WTC11 (cell line): ENCODE measurements around the gene OCIAD1. TPM values are rescaled to one million over a fixed set of nuclear protein-coding genes. Genes with fewer than 3 reads are reported as not detected.
"Not testable (repeated sequence)": the region's sequence is repeated elsewhere in the genome, so short reads cannot be mapped to it uniquely, and the experiment has no call there.

Source experiments
- ATAC-seq: fragments of 200-7000 bp; cut with Tn5 transposase; 2 replicates; pipeline ENCODE4 v1.10.0; 2021; ENCODE audit warnings: mild to moderate bottlenecking, moderate library complexity
- CTCF ChIA-PET: fragments of 300-600 bp; sonication (Branson Sonifier 250); formaldehyde crosslinking; loops from one replicate; lab custom pipeline; 2021; ENCODE audit warnings: antibody characterized with exemption; lab: Charles Lee
- POLR2A ChIA-PET: fragments of 350-600 bp; sonication (Branson Sonifier 250); formaldehyde crosslinking; loops from one replicate; lab custom pipeline; 2021; ENCODE audit warnings: antibody characterized with exemption; lab: Charles Lee
- DNase-seq: peaks from one replicate; pipeline ENCODE4 v3.0.0; 2021; ENCODE audit warnings: low spot score
- H3K27ac Mint-ChIP-seq: 2 replicates; pipeline ENCODE4 v1.8.0; 2021; ENCODE audit warnings: mixed read lengths
- H3K27me3 Mint-ChIP-seq: 2 replicates; pipeline ENCODE4 v1.8.0; 2021; ENCODE audit warnings: low read depth, mild to moderate bottlenecking, moderate library complexity, mixed read lengths
- H3K36me3 Mint-ChIP-seq: 2 replicates; pipeline ENCODE4 v1.8.0; 2021; ENCODE audit warnings: mixed read lengths
- H3K4me1 Mint-ChIP-seq: 2 replicates; pipeline ENCODE4 v1.8.0; 2022; ENCODE audit warnings: mixed read lengths
- H3K4me3 Mint-ChIP-seq: 2 replicates; pipeline ENCODE4 v1.8.0; 2021; ENCODE audit warnings: mild to moderate bottlenecking, moderate library complexity, mixed read lengths
- H3K9me3 Mint-ChIP-seq: 2 replicates; pipeline ENCODE4 v1.8.0; 2021; ENCODE audit warnings: mixed read lengths
- CREB1 ChIP-seq: sonication (generic); formaldehyde crosslinking; IDR thresholded peaks from 2 replicates; pipeline ENCODE4 v1.8.0; 2023; ENCODE audit warnings: mild to moderate bottlenecking, missing genetic modification reagents
- SMAD4 ChIP-seq: sonication (generic); formaldehyde crosslinking; IDR thresholded peaks from 2 replicates; pipeline ENCODE4 v1.8.0; 2022; ENCODE audit warnings: mild to moderate bottlenecking, missing genetic modification reagents
- TEAD1 ChIP-seq: sonication (generic); formaldehyde crosslinking; IDR thresholded peaks from 2 replicates; pipeline ENCODE4 v1.8.0; 2022; ENCODE audit warnings: mild to moderate bottlenecking, missing genetic modification reagents
- ZNF138 ChIP-seq: sonication (generic); formaldehyde crosslinking; conservative IDR thresholded peaks from 2 replicates; pipeline ENCODE4 v1.8.1; 2022; ENCODE audit warnings: mild to moderate bottlenecking, moderate library complexity, missing genetic modification reagents
- ZNF219 ChIP-seq: sonication (generic); formaldehyde crosslinking; IDR thresholded peaks from 2 replicates; pipeline ENCODE4 v1.8.0; 2023; ENCODE audit warnings: missing genetic modification reagents, mild to moderate bottlenecking, borderline replicate concordance
- ZNF396 ChIP-seq: fragments of 250-450 bp; sonication (Bioruptor Pico); IDR thresholded peaks from 2 replicates; pipeline ENCODE4 v1.8.0; 2021; ENCODE audit warnings: mild to moderate bottlenecking, moderate library complexity, borderline replicate concordance
- total RNA-seq: library from RNA; stranded (reverse); gene quantifications from 3 replicates; pipeline ENCODE4 v1.2.3, GENCODE V29; 2021
- TF ChIP-seq, protein P1 (sequence below): sonication (generic); formaldehyde crosslinking; IDR thresholded peaks from 2 replicates; pipeline ENCODE4 v1.8.1; 2022; ENCODE audit warnings: missing genetic modification reagents, borderline replicate concordance
- TF ChIP-seq, protein P2 (sequence below): sonication (generic); formaldehyde crosslinking; conservative IDR thresholded peaks from 2 replicates; pipeline ENCODE4 v1.8.1; 2022; ENCODE audit warnings: mild to moderate bottlenecking, missing genetic modification reagents
- TF ChIP-seq, protein P3 (sequence below): fragments of 250-450 bp; sonication (Bioruptor Pico); IDR thresholded peaks from 2 replicates; pipeline ENCODE4 v1.9.0; 2021; ENCODE audit warnings: mild to moderate bottlenecking
- TF ChIP-seq, protein P4 (sequence below): sonication (generic); formaldehyde crosslinking; IDR thresholded peaks from 2 replicates; pipeline ENCODE4 v1.8.1; 2022; ENCODE audit warnings: low read depth, missing genetic modification reagents, borderline replicate concordance
- TF ChIP-seq, protein P5 (sequence below): sonication (generic); formaldehyde crosslinking; IDR thresholded peaks from 2 replicates; pipeline ENCODE4 v1.8.0; 2023; ENCODE audit warnings: mild to moderate bottlenecking, missing genetic modification reagents
- TF ChIP-seq, protein P6 (sequence below): sonication (generic); formaldehyde crosslinking; IDR thresholded peaks from 2 replicates; pipeline ENCODE4 v1.8.0; 2022; ENCODE audit warnings: mild to moderate bottlenecking, missing genetic modification reagents
- TF ChIP-seq, protein P7 (sequence below): fragments of 250-450 bp; sonication (Bioruptor Pico); IDR thresholded peaks from 2 replicates; pipeline ENCODE4 v1.9.0; 2021; ENCODE audit warnings: mild to moderate bottlenecking, borderline replicate concordance

Gene OCIAD1
- total RNA-seq, 1 experiment from 2014 or later, result 135 TPM

DNA sequence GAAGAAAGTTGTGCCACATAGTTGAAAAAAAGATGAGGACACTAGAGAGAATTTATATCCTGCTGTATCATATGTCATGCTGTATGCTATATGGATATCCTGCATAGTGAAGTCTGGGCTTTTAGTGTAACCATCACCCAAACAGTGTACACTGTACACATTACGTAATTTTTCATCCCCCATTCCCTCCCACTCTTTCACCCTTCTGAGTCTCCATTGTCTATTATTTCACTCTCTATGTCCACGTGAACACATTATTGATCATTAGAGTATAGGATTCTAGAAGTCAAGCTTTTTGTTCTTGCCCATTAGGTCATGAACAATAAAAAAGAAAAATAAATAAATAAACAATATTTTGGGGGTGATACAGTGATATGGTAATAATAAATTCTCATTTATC lies 32.8 kb upstream of the OCIAD1 start:
- TF ChIP-seq, protein P1, sequence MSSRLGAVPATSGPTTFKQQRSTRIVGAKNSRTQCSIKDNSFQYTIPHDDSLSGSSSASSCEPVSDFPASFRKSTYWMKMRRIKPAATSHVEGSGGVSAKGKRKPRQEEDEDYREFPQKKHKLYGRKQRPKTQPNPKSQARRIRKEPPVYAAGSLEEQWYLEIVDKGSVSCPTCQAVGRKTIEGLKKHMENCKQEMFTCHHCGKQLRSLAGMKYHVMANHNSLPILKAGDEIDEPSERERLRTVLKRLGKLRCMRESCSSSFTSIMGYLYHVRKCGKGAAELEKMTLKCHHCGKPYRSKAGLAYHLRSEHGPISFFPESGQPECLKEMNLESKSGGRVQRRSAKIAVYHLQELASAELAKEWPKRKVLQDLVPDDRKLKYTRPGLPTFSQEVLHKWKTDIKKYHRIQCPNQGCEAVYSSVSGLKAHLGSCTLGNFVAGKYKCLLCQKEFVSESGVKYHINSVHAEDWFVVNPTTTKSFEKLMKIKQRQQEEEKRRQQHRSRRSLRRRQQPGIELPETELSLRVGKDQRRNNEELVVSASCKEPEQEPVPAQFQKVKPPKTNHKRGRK (CRISPR knock-in tag), result no peak
- TF ChIP-seq ZNF396 (CRISPR knock-in tag) (no peak), ZNF219 (CRISPR knock-in tag) (no peak), TEAD1 (CRISPR knock-in tag) (no peak), SMAD4 (CRISPR knock-in tag) (no peak), CREB1 (no peak)
- TF ChIP-seq, protein P2, sequence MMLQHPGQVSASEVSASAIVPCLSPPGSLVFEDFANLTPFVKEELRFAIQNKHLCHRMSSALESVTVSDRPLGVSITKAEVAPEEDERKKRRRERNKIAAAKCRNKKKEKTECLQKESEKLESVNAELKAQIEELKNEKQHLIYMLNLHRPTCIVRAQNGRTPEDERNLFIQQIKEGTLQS (CRISPR knock-in tag), result no peak
- TF ChIP-seq, protein P3, sequence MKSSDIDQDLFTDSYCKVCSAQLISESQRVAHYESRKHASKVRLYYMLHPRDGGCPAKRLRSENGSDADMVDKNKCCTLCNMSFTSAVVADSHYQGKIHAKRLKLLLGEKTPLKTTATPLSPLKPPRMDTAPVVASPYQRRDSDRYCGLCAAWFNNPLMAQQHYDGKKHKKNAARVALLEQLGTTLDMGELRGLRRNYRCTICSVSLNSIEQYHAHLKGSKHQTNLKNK (CRISPR knock-in tag), result no peak
- TF ChIP-seq, protein P4, sequence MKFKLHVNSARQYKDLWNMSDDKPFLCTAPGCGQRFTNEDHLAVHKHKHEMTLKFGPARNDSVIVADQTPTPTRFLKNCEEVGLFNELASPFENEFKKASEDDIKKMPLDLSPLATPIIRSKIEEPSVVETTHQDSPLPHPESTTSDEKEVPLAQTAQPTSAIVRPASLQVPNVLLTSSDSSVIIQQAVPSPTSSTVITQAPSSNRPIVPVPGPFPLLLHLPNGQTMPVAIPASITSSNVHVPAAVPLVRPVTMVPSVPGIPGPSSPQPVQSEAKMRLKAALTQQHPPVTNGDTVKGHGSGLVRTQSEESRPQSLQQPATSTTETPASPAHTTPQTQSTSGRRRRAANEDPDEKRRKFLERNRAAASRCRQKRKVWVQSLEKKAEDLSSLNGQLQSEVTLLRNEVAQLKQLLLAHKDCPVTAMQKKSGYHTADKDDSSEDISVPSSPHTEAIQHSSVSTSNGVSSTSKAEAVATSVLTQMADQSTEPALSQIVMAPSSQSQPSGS, result no peak
- TF ChIP-seq, protein P5, sequence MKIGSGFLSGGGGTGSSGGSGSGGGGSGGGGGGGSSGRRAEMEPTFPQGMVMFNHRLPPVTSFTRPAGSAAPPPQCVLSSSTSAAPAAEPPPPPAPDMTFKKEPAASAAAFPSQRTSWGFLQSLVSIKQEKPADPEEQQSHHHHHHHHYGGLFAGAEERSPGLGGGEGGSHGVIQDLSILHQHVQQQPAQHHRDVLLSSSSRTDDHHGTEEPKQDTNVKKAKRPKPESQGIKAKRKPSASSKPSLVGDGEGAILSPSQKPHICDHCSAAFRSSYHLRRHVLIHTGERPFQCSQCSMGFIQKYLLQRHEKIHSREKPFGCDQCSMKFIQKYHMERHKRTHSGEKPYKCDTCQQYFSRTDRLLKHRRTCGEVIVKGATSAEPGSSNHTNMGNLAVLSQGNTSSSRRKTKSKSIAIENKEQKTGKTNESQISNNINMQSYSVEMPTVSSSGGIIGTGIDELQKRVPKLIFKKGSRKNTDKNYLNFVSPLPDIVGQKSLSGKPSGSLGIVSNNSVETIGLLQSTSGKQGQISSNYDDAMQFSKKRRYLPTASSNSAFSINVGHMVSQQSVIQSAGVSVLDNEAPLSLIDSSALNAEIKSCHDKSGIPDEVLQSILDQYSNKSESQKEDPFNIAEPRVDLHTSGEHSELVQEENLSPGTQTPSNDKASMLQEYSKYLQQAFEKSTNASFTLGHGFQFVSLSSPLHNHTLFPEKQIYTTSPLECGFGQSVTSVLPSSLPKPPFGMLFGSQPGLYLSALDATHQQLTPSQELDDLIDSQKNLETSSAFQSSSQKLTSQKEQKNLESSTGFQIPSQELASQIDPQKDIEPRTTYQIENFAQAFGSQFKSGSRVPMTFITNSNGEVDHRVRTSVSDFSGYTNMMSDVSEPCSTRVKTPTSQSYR, result no peak
- TF ChIP-seq, protein P6, sequence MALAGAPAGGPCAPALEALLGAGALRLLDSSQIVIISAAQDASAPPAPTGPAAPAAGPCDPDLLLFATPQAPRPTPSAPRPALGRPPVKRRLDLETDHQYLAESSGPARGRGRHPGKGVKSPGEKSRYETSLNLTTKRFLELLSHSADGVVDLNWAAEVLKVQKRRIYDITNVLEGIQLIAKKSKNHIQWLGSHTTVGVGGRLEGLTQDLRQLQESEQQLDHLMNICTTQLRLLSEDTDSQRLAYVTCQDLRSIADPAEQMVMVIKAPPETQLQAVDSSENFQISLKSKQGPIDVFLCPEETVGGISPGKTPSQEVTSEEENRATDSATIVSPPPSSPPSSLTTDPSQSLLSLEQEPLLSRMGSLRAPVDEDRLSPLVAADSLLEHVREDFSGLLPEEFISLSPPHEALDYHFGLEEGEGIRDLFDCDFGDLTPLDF (CRISPR knock-in tag), result no peak
- no peak for ATAC-seq
- no peak for DNase-seq
- Mint-ChIP-seq H3K36me3 (no peaks in the 10 kb centered on the region), H3K9me3 (peaks cover 4% of the 10 kb centered on the region), H3K4me1 (peaks cover 20% of the 10 kb centered on the region), H3K4me3 (no peak overlapping the region), H3K27ac (no peak overlapping the region), H3K27me3 (no peaks in the 10 kb centered on the region; the same call in 1 of the 2 replicates)
- ChIA-PET CTCF (no interaction called here), POLR2A (interaction anchor here (0.8 kb wide), 1 partner anchor 49 kb away, joined by 3 read pairs; no protein-coding TSS in a partner anchor)

DNA sequence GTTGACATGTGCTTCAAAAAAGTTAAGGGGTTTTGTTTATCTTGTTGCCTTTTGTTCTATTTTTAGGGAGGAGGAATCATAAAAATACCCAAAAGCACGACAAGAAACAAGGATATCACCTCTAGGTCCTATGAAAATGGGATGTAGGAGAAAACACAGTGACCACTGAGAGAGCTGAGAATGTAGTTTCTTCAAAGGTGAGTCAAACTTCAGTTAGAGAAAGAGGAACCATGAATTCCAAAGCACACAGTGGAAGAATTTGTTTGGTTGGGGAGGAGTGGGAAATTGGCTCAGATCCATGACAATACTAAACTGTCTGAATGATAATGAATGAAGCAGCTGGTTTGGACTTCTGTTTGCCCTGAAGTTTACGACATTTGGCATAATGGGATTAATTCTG lies 31.7 kb upstream of the OCIAD1 start:
- Mint-ChIP-seq H3K9me3 (peaks cover 4% of the 10 kb centered on the region), H3K4me1 (peaks cover 20% of the 10 kb centered on the region), H3K27me3 (no peaks in the 10 kb centered on the region; the same call in 1 of the 2 replicates), H3K4me3 (no peak overlapping the region), H3K27ac (0 out of 2 replicates have a peak overlapping the region, but pooled peaks have one; percentile 13), H3K36me3 (no peaks in the 10 kb centered on the region)
- ATAC-seq (peak; percentile 58), DNase-seq (no peak)
- ChIA-PET CTCF (interaction anchor here (0.6 kb wide), 1 partner anchor 458 kb away, joined by 3 read pairs; the partner anchor contains the start of gene SLAIN2), POLR2A (no interaction called here)
- TF ChIP-seq, protein P7, sequence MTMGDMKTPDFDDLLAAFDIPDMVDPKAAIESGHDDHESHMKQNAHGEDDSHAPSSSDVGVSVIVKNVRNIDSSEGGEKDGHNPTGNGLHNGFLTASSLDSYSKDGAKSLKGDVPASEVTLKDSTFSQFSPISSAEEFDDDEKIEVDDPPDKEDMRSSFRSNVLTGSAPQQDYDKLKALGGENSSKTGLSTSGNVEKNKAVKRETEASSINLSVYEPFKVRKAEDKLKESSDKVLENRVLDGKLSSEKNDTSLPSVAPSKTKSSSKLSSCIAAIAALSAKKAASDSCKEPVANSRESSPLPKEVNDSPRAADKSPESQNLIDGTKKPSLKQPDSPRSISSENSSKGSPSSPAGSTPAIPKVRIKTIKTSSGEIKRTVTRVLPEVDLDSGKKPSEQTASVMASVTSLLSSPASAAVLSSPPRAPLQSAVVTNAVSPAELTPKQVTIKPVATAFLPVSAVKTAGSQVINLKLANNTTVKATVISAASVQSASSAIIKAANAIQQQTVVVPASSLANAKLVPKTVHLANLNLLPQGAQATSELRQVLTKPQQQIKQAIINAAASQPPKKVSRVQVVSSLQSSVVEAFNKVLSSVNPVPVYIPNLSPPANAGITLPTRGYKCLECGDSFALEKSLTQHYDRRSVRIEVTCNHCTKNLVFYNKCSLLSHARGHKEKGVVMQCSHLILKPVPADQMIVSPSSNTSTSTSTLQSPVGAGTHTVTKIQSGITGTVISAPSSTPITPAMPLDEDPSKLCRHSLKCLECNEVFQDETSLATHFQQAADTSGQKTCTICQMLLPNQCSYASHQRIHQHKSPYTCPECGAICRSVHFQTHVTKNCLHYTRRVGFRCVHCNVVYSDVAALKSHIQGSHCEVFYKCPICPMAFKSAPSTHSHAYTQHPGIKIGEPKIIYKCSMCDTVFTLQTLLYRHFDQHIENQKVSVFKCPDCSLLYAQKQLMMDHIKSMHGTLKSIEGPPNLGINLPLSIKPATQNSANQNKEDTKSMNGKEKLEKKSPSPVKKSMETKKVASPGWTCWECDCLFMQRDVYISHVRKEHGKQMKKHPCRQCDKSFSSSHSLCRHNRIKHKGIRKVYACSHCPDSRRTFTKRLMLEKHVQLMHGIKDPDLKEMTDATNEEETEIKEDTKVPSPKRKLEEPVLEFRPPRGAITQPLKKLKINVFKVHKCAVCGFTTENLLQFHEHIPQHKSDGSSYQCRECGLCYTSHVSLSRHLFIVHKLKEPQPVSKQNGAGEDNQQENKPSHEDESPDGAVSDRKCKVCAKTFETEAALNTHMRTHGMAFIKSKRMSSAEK (CRISPR knock-in tag), result no peak
- TF ChIP-seq ZNF138 (no peak), TEAD1 (CRISPR knock-in tag) (no peak)

DNA sequence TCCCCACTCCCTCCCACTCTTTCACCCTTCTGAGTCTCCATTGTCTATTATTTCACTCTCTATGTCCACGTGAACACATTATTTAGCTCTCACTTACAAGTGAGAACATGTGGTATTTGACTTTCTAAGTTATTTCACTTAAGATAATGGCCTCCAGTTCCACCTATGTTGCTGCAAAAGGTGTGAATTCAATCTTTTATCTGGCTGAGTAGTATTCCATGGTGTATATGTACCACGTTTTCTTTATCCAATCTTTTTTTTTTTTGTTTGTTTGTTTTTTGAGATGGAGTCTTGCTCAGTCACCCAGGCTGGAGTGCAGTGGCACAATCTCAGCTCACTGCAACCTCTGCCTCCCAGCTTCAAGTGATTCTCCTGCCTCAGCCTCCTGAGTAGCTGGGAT lies 30.7 kb upstream of the OCIAD1 start:
- H3K4me3 Mint-ChIP-seq, POLR2A ChIA-PET, CTCF ChIA-PET, H3K9me3 Mint-ChIP-seq, H3K27ac Mint-ChIP-seq, H3K36me3 Mint-ChIP-seq, ATAC-seq, H3K27me3 Mint-ChIP-seq, DNase-seq: not testable (repeated sequence)
- H3K4me1 Mint-ChIP-seq, result peaks cover 20% of the 10 kb centered on the region
